Ammon's horn (tissue), 1 donor: Measurements from ENCODE around the gene SPTLC1.
"Not testable (repeated sequence)": the region's sequence is repeated elsewhere in the genome, so short reads cannot be mapped to it uniquely, and the experiment has no call there.

Source experiments
- DNase-seq: peaks from one replicate; pipeline ENCODE4 v3.0.0-alpha.2; 2016; ENCODE audit warnings: low spot score

The SPTLC1 gene, protein sequence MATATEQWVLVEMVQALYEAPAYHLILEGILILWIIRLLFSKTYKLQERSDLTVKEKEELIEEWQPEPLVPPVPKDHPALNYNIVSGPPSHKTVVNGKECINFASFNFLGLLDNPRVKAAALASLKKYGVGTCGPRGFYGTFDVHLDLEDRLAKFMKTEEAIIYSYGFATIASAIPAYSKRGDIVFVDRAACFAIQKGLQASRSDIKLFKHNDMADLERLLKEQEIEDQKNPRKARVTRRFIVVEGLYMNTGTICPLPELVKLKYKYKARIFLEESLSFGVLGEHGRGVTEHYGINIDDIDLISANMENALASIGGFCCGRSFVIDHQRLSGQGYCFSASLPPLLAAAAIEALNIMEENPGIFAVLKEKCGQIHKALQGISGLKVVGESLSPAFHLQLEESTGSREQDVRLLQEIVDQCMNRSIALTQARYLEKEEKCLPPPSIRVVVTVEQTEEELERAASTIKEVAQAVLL

DNA sequence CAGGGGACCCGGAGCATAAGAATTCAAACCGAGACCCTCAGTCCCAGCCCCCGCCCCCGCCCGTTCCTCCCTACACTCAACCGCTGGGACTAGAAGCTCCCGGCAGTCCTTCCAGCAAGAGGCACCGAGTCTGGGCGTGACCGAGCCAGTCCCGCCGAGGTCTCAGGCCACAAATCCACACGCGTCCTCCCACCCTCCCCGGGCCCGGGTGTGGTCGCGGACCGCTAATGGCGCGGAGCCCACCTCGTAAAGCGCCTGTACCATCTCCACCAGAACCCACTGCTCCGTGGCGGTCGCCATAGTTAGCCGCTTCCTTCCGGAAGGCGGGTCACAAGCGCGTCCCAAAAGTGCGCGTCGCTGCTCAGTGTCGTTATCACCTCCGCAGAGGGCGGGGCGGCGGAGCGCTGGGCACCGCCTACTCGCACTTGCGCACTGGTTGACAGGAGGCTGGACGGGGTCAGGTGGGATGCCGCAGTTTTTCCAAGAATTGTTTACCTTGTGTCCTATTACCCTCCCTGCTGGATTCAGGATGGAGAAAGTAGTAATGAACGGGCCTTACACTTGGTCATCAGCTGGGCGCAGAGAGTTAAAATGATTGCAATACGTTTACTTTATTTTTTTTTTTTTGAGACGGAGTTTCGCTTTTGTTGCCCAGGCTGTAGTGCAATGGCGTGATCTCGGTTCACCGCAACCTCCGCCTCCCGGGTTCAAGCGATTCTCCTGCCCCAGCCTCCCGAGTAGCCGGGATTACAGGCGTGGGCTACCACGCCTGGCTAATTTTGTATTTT, at the start of gene SPTLC1:
Gene SPTLC1 (minus strand): TSS at position 343 of the 788 bp plus-strand sequence. CDS start 43 bp downstream, at position 300.
- DNase-seq, result peak; percentile 98

DNA sequence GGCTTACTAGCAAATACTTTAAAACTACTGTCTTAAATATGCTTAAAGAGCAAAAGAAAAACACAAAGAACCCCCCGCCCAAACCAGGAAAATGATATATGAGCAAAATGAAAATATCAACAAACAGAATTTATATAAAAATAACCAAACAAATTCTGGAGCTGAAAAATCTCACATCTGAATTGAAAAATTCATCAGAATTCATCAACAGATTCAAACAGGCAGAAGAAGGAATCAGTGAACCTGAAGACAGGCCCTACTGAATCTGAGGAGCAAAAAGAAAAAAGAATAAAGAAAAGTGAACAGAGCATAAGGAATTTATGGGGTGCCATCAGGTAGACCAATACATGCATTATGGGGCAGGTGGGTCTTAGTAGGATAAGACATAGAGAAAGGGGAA, 49.8 kb upstream of the SPTLC1 start:
- DNase-seq, result no peak

- DNase-seq, result no peak
Measured at GRCh38 chr9:92164490-92164889, 49.3 kb upstream of the SPTLC1 start.

DNA sequence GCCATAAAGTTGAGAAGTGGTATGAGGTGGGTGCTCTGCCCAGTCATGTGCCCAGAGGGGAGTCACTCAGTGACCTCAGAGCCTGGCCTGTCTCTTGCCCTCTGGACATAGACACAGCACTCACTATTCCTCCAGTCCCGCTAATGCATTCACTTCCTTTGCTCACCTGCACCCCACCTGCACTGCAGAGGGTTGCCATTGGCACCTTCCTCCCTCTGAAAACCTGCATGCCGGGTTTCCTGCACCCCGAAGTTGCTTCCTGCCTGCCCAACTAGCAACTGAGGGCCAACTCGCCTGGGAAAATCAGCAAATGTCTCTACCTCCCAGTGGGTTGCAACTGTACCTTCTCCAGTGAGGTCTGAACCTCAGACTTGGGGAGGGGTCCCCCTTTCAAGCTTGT, 48.1 kb upstream of the SPTLC1 start:
- no peak for DNase-seq

DNA sequence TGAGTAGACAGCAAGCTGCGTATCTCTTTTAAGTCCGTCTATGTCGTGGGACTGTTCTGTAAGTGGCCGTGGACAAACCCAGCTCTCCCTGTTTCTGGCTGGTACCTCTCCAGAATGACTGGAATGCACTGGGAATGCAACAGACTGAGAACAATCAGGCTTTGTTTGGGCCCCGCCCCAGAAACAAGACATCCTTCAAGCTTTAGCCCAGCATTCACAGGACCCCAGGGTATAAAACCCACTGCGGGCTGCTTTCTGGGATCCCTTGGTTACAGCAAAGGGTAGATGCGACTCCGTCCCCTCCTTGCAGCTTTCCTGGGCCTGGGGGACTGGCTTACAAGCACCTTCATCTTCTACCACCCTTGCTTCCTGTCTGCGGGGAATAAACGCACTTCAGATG, 45.6 kb upstream of the SPTLC1 start:
- DNase-seq, result no peak

- no peak for DNase-seq
Measured at GRCh38 chr9:92159058-92159457, 43.8 kb upstream of the SPTLC1 start.

GRCh38 chr9:92158097-92158601, 42.9 kb upstream of the SPTLC1 start:
- no peak for DNase-seq

DNA sequence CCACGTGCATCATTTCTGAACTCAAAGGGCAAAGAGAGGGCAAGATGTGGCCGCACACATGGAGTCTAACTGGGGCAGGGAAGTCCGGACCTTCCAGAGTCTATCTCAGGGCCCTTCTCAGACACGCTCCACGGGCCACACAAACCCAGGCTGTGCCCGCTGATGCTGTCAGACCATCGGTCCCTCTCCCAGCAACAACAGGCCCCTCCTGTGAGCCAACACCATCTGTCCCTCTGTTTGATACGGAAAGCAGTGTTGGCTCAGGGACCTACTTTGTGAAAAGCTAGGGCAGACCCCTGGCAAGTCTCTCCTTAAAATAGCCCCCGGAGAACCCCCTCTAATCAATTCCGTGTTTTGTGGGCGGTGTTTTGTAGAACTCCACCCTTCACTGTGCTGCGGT, 40.5 kb upstream of the SPTLC1 start:
- DNase-seq, result not testable (repeated sequence)

GRCh38 chr9:92155221-92155620, 40.0 kb upstream of the SPTLC1 start:
- no peak for DNase-seq

DNA sequence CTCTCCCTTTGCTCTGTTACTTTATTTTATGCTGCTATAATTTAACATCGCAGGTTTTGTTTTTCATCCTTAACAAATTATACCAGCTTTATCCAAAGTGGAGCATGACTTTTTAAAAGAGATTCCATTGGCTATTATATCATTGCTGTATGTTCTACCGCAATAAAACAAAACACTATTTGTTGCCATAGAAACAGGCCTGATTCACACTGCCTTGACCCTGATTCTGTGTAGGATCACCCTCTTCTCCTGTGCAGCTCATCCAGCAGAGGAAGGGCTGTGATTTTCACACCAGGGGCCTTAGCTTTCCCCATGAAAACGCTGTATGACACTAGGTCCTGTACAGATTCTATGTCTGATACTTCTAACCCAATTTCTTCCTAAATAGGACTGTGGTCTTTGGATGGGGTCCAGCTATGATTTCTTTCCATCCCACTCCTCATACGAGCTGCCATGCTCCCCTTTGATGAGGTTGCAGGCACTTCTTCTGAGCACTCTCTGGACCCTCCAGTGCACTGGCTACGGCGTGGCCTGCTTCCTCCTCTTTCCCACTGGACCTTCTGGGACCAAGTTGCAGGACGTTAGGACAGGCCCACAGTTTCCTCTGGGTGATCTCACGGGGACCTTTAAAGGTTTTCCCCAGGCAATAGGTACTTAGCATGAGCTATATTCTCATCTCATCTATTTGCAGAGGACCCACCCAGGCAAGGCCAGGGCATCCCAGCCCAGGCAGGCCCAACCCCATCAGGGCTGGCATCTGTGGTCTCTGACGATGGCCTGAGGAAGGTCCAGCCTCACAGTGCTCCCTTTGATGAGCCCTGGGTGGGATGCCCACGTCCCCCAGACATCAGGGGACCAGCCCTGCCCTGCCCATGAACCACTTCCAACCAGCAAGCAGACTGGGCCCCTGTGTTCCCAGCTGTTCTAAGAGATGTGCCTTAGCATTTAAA, 38.5 kb upstream of the SPTLC1 start:
- DNase-seq, result not testable (repeated sequence)

DNA sequence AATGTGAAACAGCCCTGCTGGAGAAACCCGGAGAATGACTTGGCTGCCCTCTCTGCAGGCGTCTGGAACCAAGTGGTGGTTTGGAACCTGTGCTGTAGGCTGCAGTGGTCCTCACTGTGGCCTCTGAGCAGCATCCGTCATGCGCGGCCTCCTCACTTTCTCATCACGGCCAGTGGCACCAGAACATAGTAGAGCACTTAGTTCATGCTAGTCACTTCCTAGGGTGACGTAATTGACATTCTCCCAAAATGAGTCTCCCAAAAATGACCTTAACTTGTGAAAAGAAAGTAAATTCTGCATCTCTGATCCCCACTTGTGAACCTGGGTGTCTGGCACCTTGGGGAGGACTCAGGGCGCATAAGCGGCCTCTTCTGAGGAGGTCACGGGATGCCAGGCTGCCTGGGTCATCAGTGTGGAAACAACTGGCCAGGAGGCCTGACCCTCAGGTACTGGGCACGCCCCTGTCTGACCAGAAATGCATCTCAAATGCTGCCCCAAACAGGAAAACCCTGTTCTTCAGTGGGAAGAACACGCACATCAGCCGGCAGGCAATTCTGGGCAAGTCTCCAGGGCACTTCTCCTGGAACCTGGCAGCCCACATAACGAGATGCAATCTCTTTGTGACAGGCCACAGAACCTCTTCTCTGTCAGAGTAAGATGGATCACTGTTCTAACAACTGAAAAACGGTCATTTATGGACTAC, 36.6 kb upstream of the SPTLC1 start:
- no peak for DNase-seq

- DNase-seq, result not testable (repeated sequence)
Measured at GRCh38 chr9:92150501-92151470, 35.6 kb upstream of the SPTLC1 start.

DNA sequence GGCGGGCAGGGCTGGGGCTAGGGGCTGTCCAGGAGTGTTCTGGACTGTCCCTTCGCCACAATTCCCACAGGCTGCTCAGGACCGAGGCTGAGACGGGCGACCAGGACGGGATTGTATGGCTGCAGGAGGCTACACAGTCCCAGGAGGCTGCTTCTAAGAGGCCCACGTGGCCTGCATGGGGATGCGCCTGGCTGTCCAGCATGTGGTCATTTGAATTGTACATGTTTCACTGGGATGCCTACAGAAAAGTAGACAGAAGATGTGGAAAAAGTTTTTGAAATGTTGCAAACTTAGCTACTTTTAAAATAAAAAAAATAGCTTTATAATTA, 32.6 kb upstream of the SPTLC1 start:
- no peak for DNase-seq

DNA sequence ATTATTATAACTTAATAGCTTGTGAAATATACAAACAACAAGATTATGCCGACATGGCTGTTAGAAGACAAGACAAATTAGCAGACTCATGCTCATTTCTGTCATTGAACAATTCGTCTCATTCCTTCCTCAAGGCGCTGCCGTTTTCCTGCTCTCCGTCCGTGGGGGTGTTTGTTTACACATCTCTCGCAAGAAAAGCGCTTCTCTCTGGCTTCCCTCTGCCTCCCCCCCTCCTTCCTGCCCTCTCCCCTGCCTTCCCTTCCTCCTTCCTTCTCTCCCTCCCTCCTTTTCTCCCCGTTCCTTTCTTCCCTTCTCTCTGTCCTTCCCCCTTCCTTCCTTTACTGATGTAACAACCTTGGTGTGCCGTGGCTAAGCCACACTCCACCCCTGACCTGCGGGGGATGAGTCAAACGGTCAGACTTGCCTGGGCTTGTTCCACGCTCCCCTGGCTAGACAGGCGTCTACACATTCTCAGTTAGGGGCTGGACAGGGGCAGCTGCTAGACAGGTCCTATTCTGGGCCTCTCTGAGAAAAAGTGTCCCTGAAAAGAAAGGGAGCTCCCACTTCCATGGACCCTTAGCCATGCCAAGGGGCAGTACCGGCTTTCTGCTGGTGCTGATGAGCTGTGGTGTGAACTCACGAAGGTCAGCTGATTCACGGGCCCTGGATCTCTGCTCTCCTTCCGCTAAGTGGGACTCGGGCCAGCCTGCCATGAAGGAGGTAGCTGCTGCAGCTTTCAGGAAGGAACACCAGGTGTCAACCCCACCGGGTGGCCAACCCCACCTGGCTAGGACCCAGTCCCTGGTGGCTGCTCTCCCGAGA, 32.0 kb upstream of the SPTLC1 start:
- no peak for DNase-seq

DNA sequence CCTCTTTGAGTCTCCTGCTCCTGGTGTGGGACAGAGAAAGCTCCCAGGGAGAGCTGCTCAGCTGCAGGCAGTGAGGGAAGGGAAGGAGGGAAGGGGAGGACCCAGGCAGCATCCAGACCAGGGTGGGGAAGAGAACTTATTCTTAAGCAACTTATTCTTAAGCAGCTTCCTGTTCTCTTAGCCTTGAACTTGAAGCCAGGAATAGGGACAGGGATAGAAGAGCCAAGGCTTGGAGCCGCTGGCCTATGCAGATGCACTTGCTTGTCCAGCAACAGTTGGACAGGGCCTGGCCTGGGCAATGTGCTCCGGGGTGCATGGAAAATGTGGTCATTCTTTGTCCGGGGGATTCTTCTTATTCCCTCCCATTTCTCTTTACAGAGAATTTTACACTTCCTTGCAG, 31.4 kb upstream of the SPTLC1 start:
- DNase-seq, result no peak

DNA sequence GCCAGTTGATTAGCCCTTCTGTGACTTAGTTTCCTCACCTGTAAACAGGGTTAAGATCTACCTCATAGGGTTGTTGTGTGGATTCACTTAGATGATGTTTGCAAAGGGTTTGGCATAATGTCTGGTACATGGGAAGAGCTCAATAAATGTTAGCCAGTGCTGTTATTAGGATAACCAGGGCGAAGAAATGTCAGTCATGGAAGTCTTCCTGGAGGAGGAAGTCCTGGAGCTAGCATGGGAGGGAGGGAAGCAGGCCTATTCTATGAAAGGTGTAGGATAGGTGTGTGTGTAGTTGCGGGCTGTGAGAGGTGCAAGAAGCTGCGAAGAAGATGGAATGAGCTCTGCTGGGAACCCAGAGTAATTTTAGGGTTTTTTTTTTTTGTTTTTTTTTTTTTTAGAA, 30.6 kb upstream of the SPTLC1 start:
- not testable (repeated sequence) for DNase-seq

GRCh38 chr9:92142329-92142728, 27.1 kb upstream of the SPTLC1 start:
- DNase-seq, result no peak

- no peak for DNase-seq
Measured at GRCh38 chr9:92141144-92142129, 26.2 kb upstream of the SPTLC1 start.
